Spinal cord (tissue), 10 donors: ENCODE data around the gene OSBPL6. TPM values are rescaled to one million over a fixed set of nuclear protein-coding genes. Genes with fewer than 3 reads are reported as not detected.
"Not testable (repeated sequence)": the region's sequence is repeated elsewhere in the genome, so short reads cannot be mapped to it uniquely, and the experiment has no call there.

Source experiments
- DNase-seq, 6 donors: peaks; one replicate each; pipeline versions ENCODE4 v3.0.0 to v3.0.0-alpha.2; 2013 to 2015; ENCODE audit warnings: low spot score in 6 of 6, low read depth in 4 of 6
- H3K27ac ChIP-seq: one replicate; pipeline ENCODE4 v1.5.1; 2013; ENCODE audit warnings: low read depth, low read length, control low read depth
- H3K27me3 ChIP-seq: one replicate; pipeline ENCODE4 v1.6.1; 2013; ENCODE audit warnings: low read length; ENCODE audit not compliant: control insufficient read depth, insufficient read depth
- H3K36me3 ChIP-seq: one replicate; pipeline ENCODE4 v1.6.1; 2013; ENCODE audit warnings: low read length; ENCODE audit not compliant: control insufficient read depth, insufficient read depth
- H3K4me1 ChIP-seq: one replicate; pipeline ENCODE4 v1.6.1; 2013; ENCODE audit warnings: low read length; ENCODE audit not compliant: control insufficient read depth, insufficient read depth
- H3K4me3 ChIP-seq: one replicate; pipeline ENCODE4 v1.5.1; 2013; ENCODE audit warnings: low read depth, low read length, control low read depth
- H3K9me3 ChIP-seq: one replicate; pipeline ENCODE4 v1.6.1; 2013; ENCODE audit warnings: low read length; ENCODE audit not compliant: control insufficient read depth, insufficient read depth
- WGBS: methylation state at CpG from one replicate; pipeline ENCODE4 v1.1.5; 2013; ENCODE audit warnings: missing lambda C conversion rate; ENCODE audit not compliant: insufficient coverage; 5-methylcytosine and 5-hydroxymethylcytosine counted together
- polyA plus RNA-seq, 2 donors: library from polyadenylated mRNA; unstranded; fragments of 120-200 nt; gene quantifications; one replicate each; pipeline ENCODE4 v1.2.1, GENCODE V29; 2013; ENCODE audit not compliant: insufficient read length in 2 of 2
- total RNA-seq, 2 donors: library from RNA; depleted of rRNA in 1 of 2; stranded (reverse); fragments of 120-200 nt in 1 of 2; fragments of >200 nt in 1 of 2; gene quantifications; one replicate each; pipeline versions ENCODE4 v1.2.3 to v1.2.4, GENCODE V29; 2013 to 2014
- donor health status: healthy.

OSBPL6 gene
- total and polyA plus RNA-seq, 4 donors: 7.3 to 18.8 (median 17.8) TPM

DNA sequence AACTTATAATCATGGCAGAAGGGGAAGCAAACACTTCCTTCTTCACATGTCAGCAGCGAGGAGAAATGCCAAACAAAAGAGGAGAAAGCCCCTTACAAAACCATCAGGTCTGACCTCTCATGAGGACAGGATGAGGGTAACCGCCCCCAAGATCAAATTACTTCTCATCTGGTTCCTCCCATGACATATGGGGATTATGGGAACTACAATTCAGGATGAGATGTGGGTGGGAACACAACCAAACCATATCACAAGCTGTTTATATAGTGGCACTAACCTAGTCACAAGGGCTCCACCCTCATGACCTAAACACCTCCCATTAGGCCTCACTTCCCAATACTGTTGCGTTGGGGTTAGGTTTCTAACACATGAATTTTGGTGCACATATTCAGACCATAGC is 110.0 kb downstream of the OSBPL6 start:
- Histone ChIP-seq H3K36me3 (no peaks in the 10 kb centered on the region), H3K4me1 (no peaks in the 10 kb centered on the region), H3K4me3 (no peak overlapping the region), H3K9me3 (no peaks in the 10 kb centered on the region), H3K27ac (no peak overlapping the region), H3K27me3 (no peaks in the 10 kb centered on the region)
- 57% methylated on average over 1 of the region's 3 CpGs for WGBS
- DNase-seq: no peak

DNA sequence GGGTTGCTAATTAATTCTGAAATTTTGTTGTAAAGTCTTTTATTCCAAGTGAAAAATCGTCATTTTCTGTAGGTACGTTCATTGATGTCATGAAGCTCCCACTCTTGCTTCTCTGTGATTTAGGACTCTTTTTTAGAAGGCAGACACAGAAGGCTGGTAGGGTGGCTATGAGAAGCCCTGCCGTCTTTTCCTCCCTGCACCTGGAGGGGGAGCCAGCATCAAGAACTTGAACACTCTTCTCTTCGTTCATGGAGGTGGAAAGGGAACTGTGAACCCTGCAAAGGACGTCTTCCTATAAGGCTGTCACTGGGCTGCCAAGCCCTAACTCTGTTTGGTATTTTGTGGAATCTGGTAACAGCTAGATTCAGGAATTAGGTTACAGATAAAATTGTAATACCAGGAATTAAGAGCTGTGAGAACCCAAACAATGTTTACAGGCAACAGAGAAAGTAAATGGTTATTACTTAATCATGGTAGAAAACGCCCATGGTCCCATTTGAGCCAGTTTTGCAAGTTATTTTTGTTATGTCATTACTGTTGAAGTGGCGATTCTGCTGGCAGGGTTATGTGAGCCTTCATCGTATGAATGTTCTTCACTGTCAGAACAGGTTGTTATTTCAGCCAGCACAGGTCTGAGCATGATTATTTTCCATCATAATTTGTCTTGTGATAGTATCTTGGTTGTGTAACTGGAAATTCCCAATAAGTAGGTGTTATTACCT is 112.2 kb downstream of the OSBPL6 start:
- Histone ChIP-seq H3K27me3 (no peaks in the 10 kb centered on the region), H3K4me1 (no peaks in the 10 kb centered on the region), H3K4me3 (no peak overlapping the region), H3K36me3 (no peaks in the 10 kb centered on the region), H3K27ac (no peak overlapping the region), H3K9me3 (no peaks in the 10 kb centered on the region)
- WGBS: 35% methylated on average over 5 of the region's 8 CpGs
- peak in 2 of 6 donors; percentile 21 to 29 for DNase-seq

DNA sequence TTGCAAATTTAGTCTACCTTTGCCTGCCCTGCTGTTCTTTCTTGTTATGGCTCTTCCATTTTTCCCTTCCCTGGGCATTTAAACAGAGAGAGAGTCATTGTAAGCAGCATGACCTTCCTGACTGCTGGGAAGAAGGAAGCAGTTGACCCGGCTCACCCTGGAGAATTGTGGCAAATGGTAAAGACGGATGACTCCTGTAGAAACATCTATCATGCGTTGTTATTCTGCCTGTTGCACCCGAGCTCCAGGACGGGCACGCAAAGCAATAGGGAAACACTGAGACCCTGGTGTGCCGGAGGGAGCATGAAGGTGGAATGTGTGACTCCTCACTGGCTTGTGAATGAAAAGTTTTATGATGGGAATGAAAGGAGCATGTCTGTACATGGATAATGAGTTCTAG is 113.3 kb downstream of the OSBPL6 start:
- Histone ChIP-seq H3K9me3 (no peaks in the 10 kb centered on the region), H3K27ac (no peak overlapping the region), H3K36me3 (no peaks in the 10 kb centered on the region), H3K4me1 (no peaks in the 10 kb centered on the region), H3K4me3 (no peak overlapping the region), H3K27me3 (no peaks in the 10 kb centered on the region)
- WGBS: 41% methylated on average over 7 of the region's 7 CpGs
- DNase-seq: no peak

DNA sequence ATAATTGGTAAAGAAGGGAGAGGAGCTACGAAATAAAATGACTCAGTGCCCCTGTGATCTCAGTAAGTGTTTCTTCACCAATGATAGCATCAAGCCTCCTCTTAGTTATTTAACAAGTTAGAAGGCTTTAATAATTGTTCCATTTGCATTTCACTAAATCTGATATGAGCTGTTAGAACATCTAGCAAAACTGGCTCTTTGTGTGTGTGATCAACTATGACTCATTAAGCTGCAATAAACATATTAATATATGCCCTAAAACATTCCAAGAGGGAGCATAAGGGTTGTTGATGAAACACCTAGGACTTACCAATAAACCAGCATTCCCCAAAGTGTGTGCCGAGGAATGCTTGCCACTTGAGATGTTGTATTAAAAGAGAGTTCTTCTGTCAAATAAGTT is 115.2 kb downstream of the OSBPL6 start:
- no peak overlapping the region for H3K4me3 ChIP-seq
- no peaks in the 10 kb centered on the region for H3K4me1 ChIP-seq
- H3K36me3 ChIP-seq: no peaks in the 10 kb centered on the region
- no CpG with 5 or more reads among the region's 2 CpGs for WGBS
- no peaks in the 10 kb centered on the region for H3K9me3 ChIP-seq
- H3K27ac ChIP-seq: no peak overlapping the region
- DNase-seq: no peak
- H3K27me3 ChIP-seq: no peaks in the 10 kb centered on the region

DNA sequence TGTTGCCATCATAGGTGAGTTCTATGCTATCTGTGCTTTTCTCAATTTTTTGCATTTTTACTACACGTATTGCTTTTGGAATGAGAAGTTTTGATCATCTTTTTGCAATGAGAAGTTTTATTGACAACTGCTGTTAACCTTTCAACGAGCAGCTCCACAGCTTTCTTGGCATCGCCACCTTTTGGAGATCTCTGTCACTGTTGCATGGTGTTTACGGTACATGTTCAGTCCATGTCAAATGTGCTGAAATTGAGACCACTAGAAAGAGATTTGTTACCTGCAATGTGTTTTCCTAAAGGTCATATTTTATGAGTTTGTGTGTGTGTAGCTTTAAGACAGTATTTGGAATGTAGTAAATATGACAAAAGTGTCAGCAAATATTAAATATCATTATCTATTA is 120.8 kb downstream of the OSBPL6 start:
- WGBS: 67% methylated on average over 3 of the region's 4 CpGs
- no peaks in the 10 kb centered on the region for H3K27me3 ChIP-seq
- no peaks in the 10 kb centered on the region for H3K36me3 ChIP-seq
- no peak overlapping the region for H3K4me3 ChIP-seq
- no peaks in the 10 kb centered on the region for H3K4me1 ChIP-seq
- DNase-seq: no peak
- no peaks in the 10 kb centered on the region for H3K9me3 ChIP-seq
- no peak overlapping the region for H3K27ac ChIP-seq

DNA sequence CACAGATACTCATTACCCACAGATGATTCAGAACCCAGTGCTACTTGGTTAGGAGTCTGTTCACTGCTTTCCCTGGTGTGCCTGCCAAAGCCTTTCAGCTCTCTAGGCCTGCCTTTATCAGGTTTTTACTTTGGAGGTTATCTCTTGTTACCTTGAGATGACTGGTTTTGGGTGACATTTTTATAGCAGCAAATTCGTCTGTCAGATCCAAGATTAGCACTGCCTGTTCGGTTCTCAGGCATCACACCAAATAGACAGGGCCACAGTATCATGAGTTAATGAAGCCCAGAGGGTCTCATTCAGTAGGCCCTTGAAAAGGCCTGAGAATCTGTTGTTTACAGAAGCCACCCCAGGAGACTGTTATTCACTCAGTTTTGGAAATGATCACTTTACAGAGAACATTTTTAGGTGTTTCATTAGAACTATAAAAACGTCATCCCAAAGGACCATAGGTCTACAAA is 121.2 kb downstream of the OSBPL6 start:
- no peaks in the 10 kb centered on the region for H3K36me3 ChIP-seq
- no peaks in the 10 kb centered on the region for H3K4me1 ChIP-seq
- DNase-seq: no peak
- H3K27me3 ChIP-seq: no peaks in the 10 kb centered on the region
- H3K27ac ChIP-seq: no peak overlapping the region
- H3K4me3 ChIP-seq: no peak overlapping the region
- WGBS: 69% methylated on average over 2 of the region's 3 CpGs
- no peaks in the 10 kb centered on the region for H3K9me3 ChIP-seq

DNA sequence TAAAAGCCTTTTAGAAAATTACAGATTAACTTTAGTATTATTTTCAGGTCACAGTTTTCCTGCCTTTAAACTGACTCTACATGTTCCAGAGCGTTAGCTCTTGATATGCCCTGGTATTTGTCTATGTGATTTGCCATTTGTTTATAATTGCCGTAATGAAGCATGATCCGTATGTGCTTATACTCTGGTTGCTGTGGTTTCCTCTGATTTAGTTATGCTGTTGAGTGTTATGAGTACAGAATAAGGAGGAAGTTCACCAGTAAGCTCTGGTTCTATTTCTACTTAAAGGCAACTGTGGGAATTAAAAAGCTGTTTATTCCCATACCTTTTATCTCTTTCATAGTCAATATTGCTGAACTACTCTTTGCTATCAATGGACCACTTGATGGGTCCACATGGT is 123.5 kb downstream of the OSBPL6 start:
- WGBS: no CpG with 5 or more reads among the region's 3 CpGs

DNA sequence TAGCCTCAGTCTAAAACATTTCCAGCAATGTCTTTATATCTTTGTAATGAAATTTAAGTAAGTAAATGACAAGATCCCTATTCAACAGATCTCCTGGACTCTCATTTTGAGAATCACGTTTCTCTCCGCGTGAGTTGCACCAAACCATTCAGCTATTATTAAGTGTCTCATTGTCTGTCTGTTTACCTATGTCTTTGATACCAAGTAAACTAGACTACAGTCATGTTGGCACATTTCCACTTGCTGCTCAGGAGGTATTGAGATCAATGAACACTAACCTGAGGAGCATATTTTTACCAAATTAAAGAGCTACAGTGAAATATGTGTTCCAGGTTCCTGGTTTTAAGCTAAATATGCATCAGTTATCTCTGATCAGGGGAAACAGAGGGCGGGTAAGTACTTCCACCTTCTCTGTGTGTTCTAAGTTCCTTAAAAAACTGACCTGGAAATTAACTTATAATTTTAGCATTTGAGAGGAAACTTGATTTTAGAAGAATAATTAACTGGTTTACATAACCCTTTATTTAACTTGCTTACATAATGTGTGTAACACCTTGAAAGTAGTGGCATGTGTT is 125.8 kb downstream of the OSBPL6 start:
- no peak overlapping the region for H3K4me3 ChIP-seq
- no peak overlapping the region for H3K27ac ChIP-seq
- no peaks in the 10 kb centered on the region for H3K36me3 ChIP-seq
- no peaks in the 10 kb centered on the region for H3K9me3 ChIP-seq
- no peaks in the 10 kb centered on the region for H3K4me1 ChIP-seq
- WGBS: 100% methylated on average over 1 of the region's 4 CpGs
- DNase-seq: no peak
- no peaks in the 10 kb centered on the region for H3K27me3 ChIP-seq

More for the DNA sequence above, 123.5 kb downstream of the OSBPL6 start:
- H3K4me1 ChIP-seq: no peaks in the 10 kb centered on the region
- H3K27me3 ChIP-seq: no peaks in the 10 kb centered on the region
- H3K9me3 ChIP-seq: no peaks in the 10 kb centered on the region
- H3K27ac ChIP-seq: no peak overlapping the region
- no peak overlapping the region for H3K4me3 ChIP-seq
- peak in 1 of 6 donors; percentile 42 for DNase-seq
- H3K36me3 ChIP-seq: no peaks in the 10 kb centered on the region

DNA sequence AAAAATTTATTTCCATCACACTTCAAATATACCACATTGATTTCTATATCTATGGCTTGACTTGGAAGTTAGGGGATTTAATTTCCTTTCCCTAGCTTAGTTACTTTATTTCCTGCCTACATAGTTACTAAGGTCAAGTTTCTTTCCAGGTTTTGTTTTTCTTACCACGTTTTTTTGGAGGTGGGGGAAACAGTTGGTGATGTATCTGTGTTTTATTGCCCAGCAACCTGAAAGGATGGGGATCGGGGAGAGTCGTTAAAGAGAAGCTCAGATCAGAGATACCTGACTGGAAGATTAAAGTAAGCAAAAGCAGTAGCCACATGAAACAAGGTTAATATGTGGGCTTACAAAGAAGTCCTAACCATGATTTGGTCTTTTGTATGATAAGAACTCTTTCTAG is 127.8 kb downstream of the OSBPL6 start:
- H3K36me3 ChIP-seq: no peaks in the 10 kb centered on the region
- no peak for DNase-seq
- H3K4me1 ChIP-seq: no peaks in the 10 kb centered on the region
- H3K27ac ChIP-seq: no peak overlapping the region
- 79% methylated on average over 2 of the region's 3 CpGs for WGBS
- no peak overlapping the region for H3K4me3 ChIP-seq
- no peaks in the 10 kb centered on the region for H3K9me3 ChIP-seq
- no peaks in the 10 kb centered on the region for H3K27me3 ChIP-seq

DNA sequence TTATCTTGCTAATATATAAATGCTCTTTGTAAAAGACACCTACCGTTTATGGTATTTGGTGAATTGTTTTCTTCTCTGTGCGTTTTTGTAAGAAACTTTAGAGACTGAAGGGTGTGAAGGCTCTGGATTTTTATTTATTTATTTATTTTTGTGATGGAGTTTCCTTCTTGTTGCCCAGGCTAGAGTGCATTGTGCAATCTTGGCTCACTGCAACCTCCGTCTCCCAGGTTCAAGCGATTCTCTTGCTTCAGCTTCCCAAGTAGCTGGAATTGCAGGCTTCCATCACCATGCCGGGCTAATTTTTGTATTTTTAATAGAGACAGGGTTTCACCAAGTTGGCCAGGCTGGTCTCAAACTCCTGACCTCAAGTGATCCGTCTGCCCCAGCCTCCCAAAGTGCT is 129.0 kb downstream of the OSBPL6 start:
- H3K9me3 ChIP-seq, H3K27ac ChIP-seq, H3K36me3 ChIP-seq, H3K27me3 ChIP-seq, DNase-seq, H3K4me1 ChIP-seq, H3K4me3 ChIP-seq: not testable (repeated sequence)
- 100% methylated on average over 2 of the region's 6 CpGs for WGBS
